Left ventricle myocardium inferior (tissue), 1 donor: ENCODE data around the gene ADAMTS9. TPM values are rescaled to one million over a fixed set of nuclear protein-coding genes. Genes with fewer than 3 reads are reported as not detected.
A peak's percentile ranks its signal among the peaks of the same experiment; 100 is the strongest.

Experiments used
- DNase-seq: peaks from one replicate; pipeline ENCODE4 v3.0.0-alpha.2; 2020
- H3K27ac ChIP-seq: fragments of 200-600 bp; replicated peaks from 2 replicates; pipeline ENCODE4 v1.8.0; 2021
- H3K27me3 ChIP-seq: fragments of 200-600 bp; 2 replicates; pipeline ENCODE4 v1.8.0; 2021; ENCODE audit warnings: low read depth
- H3K36me3 ChIP-seq: fragments of 200-600 bp; 2 replicates; pipeline ENCODE4 v1.8.0; 2021
- H3K4me1 ChIP-seq: fragments of 200-600 bp; 2 replicates; pipeline ENCODE4 v1.8.0; 2021
- H3K4me3 ChIP-seq: fragments of 200-600 bp; 2 replicates; pipeline ENCODE4 v1.8.0; 2021; ENCODE audit warnings: mild to moderate bottlenecking, moderate library complexity
- H3K9me3 ChIP-seq: fragments of 200-600 bp; replicated peaks from 2 replicates; pipeline ENCODE4 v1.8.0; 2021
- intact Hi-C: fragments of 100-400 bp; cut with micrococcal nuclease; formaldehyde crosslinking; loops from one replicate; pipeline ENCODE4 v1.11.0; 2022
- total RNA-seq: library from RNA; stranded (reverse); fragmentation: NEBNext Ultra II Directional; extraction: Animal tissue kit (Norgen Biotek cat#: 25700); gene quantifications from one replicate; pipeline ENCODE4 v1.2.1, GENCODE V29; 2021
- TF ChIP-seq, protein P1 (sequence below): fragments of 200-600 bp; IDR thresholded peaks from 2 replicates; pipeline ENCODE4 v1.8.0; 2021; ENCODE audit warnings: antibody characterized with exemption, mild to moderate bottlenecking, borderline replicate concordance
- donor health status: DM: no; HTN: yes; CAD: no; lungs with severe emphysema.

ADAMTS9 gene
- total RNA-seq, 1 donor from 2014 or later, result 14.7 TPM

DNA sequence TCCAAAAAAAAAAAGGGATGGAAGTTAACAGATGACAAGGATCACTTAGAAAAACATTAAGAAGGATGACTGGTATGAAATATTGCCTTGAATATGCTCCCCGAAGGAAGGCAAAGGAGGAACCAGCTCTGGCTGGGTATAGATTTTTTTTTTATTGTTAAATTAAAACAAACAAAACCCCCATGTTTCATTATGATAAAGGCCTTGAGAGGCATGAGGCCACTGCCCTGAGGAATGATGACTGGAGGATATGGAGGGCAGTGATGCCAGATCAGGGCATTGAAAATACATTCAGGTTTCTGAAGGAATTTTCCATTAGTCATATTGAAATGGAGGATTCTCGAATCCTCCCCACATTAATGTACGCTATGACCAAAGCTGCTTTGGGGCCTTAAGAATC lies 120.9 kb downstream of the ADAMTS9 start:
- TF ChIP-seq, protein P1, sequence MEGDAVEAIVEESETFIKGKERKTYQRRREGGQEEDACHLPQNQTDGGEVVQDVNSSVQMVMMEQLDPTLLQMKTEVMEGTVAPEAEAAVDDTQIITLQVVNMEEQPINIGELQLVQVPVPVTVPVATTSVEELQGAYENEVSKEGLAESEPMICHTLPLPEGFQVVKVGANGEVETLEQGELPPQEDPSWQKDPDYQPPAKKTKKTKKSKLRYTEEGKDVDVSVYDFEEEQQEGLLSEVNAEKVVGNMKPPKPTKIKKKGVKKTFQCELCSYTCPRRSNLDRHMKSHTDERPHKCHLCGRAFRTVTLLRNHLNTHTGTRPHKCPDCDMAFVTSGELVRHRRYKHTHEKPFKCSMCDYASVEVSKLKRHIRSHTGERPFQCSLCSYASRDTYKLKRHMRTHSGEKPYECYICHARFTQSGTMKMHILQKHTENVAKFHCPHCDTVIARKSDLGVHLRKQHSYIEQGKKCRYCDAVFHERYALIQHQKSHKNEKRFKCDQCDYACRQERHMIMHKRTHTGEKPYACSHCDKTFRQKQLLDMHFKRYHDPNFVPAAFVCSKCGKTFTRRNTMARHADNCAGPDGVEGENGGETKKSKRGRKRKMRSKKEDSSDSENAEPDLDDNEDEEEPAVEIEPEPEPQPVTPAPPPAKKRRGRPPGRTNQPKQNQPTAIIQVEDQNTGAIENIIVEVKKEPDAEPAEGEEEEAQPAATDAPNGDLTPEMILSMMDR, result no peak
- Histone ChIP-seq H3K36me3 (peaks cover 9% of the 10 kb centered on the region), H3K27ac (no peak overlapping the region)

DNA sequence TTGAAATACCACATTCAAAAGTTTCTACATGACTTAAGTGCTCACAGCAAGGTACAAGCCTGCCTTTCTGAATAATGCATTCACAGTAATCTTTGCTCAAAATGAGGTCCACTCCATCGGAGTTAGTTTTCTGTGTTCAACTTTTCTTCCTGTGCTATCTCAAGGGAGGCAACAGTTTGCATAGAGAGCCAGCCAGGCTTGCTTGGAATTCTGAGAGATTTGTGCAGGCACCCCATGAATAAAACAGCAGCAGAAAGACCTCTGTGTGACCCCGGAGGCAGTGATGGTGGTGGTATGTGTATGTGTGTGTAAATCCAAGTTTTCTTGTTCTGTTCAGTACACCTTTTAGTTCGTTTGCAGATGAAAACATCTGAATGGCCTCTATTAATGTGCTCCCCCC lies 124.0 kb downstream of the ADAMTS9 start:
- H3K4me3 ChIP-seq, result no peak overlapping the region
- TF ChIP-seq, protein P1, result no peak

More for the DNA sequence above, 120.9 kb downstream of the ADAMTS9 start:
- H3K27me3 ChIP-seq, result no peaks in the 10 kb centered on the region
- H3K4me3 ChIP-seq, result no peak overlapping the region
- intact Hi-C loops, result no loop called here
- H3K4me1 ChIP-seq, result no peaks in the 10 kb centered on the region
- DNase-seq, result no peak
- H3K9me3 ChIP-seq, result no peaks in the 10 kb centered on the region

DNA sequence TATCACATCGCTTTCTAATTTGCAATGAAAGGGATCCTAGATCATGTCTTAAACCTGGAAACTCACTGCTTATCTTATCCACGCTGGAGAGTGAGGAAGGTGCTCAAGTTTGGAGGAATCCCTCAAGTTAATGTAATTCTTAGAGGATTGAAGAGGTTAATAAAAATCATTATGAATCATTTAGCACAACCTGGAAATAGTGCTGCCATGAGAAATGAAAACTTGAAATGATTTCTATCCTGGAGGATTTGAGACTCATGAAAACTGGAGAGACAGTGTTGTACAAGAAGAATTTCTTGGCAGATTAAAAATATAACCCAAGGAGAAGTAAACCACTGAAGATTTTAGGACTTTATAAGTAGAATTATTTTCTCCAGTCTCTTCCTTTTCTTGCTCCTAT lies 125.9 kb downstream of the ADAMTS9 start:
- Histone ChIP-seq H3K36me3 (peaks cover 44% of the 10 kb centered on the region), H3K9me3 (no peaks in the 10 kb centered on the region), H3K27me3 (no peaks in the 10 kb centered on the region), H3K27ac (no peak overlapping the region), H3K4me3 (peak overlapping the region; percentile 29), H3K4me1 (peaks cover 4% of the 10 kb centered on the region)
- intact Hi-C loops, result no loop called here
- TF ChIP-seq, protein P1, result no peak
- DNase-seq, result no peak

More for the DNA sequence above, 124.0 kb downstream of the ADAMTS9 start:
- intact Hi-C loops, result no loop called here
- no peaks in the 10 kb centered on the region for H3K27me3 ChIP-seq
- peaks cover 4% of the 10 kb centered on the region for H3K4me1 ChIP-seq
- no peaks in the 10 kb centered on the region for H3K9me3 ChIP-seq
- no peak overlapping the region for H3K27ac ChIP-seq
- DNase-seq, result no peak
- H3K36me3 ChIP-seq, result peaks cover 37% of the 10 kb centered on the region

DNA sequence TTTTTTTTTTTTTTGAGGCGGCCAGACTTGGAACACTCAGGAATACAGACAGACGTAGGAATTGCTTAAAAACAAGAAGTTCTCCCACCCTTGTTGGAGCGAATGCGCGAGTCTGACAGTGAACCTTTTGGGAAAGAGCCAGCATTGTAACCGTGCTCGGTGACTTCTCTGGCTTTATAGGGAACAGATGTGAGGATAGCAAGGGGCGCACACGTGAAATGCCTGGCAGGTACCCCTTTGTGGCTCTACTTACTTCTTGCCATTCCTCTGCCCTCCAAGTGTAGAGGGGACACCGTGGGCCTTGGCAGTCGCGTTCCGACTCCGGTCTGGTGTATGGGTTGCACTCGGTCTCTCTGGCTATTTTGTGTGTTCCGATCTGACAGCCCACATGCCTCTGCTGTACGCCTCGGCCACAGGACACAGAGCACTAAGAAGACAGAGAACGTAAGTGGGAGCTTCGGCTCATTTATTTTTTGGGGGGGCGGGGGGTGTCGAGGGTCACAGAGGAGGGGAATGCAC lies 126.4 kb downstream of the ADAMTS9 start:
- peaks cover 44% of the 10 kb centered on the region for H3K36me3 ChIP-seq
- TF ChIP-seq, protein P1, result no peak

DNA sequence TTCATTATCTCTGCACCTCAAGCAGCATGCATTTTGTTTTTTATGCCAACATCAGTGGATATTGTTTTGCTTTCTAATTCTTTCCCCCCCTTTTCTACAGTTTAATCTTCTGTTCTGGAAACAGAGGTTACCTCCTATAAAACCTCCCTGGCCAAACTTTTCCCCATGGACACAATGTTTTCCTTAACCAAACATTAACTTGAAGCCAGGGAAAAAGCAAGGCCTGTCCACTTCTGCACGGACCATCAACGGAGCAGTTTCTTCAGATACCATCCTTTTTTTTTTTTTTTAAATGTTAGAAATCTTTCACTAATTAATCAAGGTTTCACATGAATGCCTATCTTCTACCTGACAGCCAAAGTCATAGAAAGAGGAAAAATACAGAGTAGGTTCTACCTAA lies 127.0 kb downstream of the ADAMTS9 start:
- no peak for DNase-seq
- H3K9me3 ChIP-seq, result no peaks in the 10 kb centered on the region
- no peak overlapping the region for H3K27ac ChIP-seq
- intact Hi-C loops, result no loop called here
- TF ChIP-seq, protein P1, result no peak
- H3K27me3 ChIP-seq, result no peaks in the 10 kb centered on the region
- peak overlapping the region; percentile 29 for H3K4me3 ChIP-seq
- peaks cover 48% of the 10 kb centered on the region for H3K36me3 ChIP-seq
- H3K4me1 ChIP-seq, result peaks cover 4% of the 10 kb centered on the region

More for the DNA sequence above, 126.4 kb downstream of the ADAMTS9 start:
- intact Hi-C loops, result no loop called here
- peaks cover 4% of the 10 kb centered on the region for H3K4me1 ChIP-seq
- H3K4me3 ChIP-seq, result peak overlapping the region; percentile 29
- DNase-seq, result no peak
- H3K27me3 ChIP-seq, result no peaks in the 10 kb centered on the region
- H3K9me3 ChIP-seq, result no peaks in the 10 kb centered on the region
- no peak overlapping the region for H3K27ac ChIP-seq
